ENCODE results near the gene DTX3L. TPM values are rescaled to one million over a fixed set of nuclear protein-coding genes. Genes with fewer than 3 reads are reported as not detected.

Gene DTX3L
- total RNA-seq, 4 donors from 2014 or later, result 23.7 to 24.6 (median 24.2) TPM

DNA sequence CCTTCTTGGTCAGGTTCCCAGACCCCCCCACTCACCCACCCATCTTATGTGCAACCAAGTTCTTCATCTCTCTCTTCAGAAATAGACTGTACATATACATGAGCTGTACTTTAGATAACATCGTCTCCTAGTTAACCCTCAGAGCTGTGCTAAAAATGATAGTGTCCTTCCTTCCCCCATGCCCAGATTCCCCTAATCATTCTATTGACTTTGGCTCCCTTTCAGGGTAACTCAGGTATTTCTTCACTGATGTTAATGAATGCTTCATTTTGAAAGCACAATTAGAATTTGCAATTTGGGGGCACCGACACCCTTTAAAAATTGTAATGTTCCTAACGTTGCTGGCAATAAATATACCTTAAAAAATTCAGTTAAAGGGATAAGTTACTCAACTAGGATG, 11.0 kb upstream of the DTX3L start:
- Histone ChIP-seq H3K4me3 (no peak overlapping the region), H3K27ac (no peak overlapping the region), H3K4me1 (peaks cover 0 to 23% (median 0%) of the 10 kb centered on the region in 3 donors), H3K27me3 (no peaks in the 10 kb centered on the region), H3K9me3 (no peaks in the 10 kb centered on the region), H3K36me3 (peaks cover 0 to 93% of the 10 kb centered on the region in 2 donors)
- no peak for ATAC-seq
- TF ChIP-seq POLR2A (IDR thresholded peaks at IDR 0.05) (no peak), EP300 (IDR thresholded peaks at IDR 0.05) (no peak)
- WGBS, 2 donors (ENCODE audit: low coverage in 1 of 2), result 53 to 70% methylated on average over 3 of the region's 3 CpGs

DNA sequence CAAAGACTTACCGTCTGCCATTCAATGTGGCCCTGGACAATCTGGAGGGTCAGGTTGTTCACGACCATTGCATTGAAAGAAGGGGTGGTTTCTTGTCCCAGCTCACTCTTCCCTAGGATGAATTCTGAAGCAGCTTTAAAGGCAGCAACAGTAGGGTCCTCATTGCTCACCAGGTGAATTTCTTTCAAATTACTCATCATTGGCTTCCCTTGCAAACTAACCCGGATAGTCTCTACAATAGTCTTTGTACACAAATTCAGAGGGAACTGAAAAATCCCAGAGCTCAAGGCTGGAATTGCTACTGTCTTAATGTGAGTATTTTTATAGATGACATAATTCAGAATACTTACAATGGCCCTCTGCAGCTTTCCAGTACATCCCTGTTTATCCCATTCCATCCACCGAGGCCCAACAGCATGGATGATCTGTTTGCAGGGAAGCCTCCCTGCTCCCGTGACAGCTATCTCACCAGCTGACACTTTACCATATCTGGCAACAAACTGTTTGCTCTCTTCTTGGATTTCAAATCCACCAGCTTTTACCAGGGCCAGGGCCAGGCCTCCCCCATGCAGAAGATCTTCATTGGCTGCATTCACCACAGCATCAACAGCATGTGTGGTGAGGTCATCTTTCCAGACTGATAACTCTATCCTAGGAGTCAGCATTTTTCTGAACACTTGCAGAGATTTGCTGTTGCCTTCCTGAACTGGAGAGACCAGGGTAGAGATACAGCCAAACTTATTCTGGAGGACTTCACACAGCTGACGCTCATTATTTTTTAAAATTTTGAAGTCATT, 8.7 kb upstream of the DTX3L start:
- TF ChIP-seq POLR2A (IDR thresholded peaks at IDR 0.05), result no peak
- TF ChIP-seq POLR2AphosphoS5 (IDR thresholded peaks at IDR 0.05), result no peak
- TF ChIP-seq, protein P1, sequence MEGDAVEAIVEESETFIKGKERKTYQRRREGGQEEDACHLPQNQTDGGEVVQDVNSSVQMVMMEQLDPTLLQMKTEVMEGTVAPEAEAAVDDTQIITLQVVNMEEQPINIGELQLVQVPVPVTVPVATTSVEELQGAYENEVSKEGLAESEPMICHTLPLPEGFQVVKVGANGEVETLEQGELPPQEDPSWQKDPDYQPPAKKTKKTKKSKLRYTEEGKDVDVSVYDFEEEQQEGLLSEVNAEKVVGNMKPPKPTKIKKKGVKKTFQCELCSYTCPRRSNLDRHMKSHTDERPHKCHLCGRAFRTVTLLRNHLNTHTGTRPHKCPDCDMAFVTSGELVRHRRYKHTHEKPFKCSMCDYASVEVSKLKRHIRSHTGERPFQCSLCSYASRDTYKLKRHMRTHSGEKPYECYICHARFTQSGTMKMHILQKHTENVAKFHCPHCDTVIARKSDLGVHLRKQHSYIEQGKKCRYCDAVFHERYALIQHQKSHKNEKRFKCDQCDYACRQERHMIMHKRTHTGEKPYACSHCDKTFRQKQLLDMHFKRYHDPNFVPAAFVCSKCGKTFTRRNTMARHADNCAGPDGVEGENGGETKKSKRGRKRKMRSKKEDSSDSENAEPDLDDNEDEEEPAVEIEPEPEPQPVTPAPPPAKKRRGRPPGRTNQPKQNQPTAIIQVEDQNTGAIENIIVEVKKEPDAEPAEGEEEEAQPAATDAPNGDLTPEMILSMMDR (IDR thresholded peaks at IDR 0.05), result no peak
- TF ChIP-seq EP300 (IDR thresholded peaks at IDR 0.05), result no peak
- Histone ChIP-seq H3K4me1 (peaks cover 0 to 12% (median 2%) of the 10 kb centered on the region in 3 donors), H3K27ac (no peak overlapping the region), H3K9me3 (no peaks in the 10 kb centered on the region), H3K27me3 (no peaks in the 10 kb centered on the region), H3K36me3 (peaks cover 0 to 94% of the 10 kb centered on the region in 2 donors), H3K4me3 (no peak overlapping the region)
- WGBS, 2 donors (ENCODE audit: low coverage in 1 of 2), result 62 to 75% methylated on average over 3 to 6 of the region's 6 CpGs
- no peak for ATAC-seq

DNA sequence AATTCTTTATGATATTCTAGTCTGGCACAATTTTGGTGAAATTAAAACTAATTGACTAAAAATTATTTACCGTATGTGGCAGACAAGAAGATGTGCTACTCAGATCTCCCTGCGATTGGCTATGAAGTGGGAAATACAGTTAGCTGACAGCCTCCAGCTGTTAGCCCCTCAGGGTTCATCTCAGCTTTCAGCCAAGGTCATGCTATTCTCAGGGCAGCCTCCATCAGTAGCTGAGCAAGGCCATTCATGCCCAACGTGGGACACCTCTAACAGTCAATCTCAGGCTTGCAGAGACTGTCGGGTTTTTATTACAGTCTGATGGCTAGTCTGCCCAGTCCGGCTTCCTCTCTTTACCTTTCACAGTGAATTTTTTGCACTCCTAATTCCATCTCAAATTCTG, 6.8 kb upstream of the DTX3L start:
- Histone ChIP-seq H3K36me3 (peaks cover 0 to 76% of the 10 kb centered on the region in 2 donors), H3K27ac (no peak overlapping the region)
- 80 to 96% methylated on average over 5 of the region's 5 CpGs for WGBS, 2 donors (ENCODE audit: low coverage in 1 of 2)

DNA sequence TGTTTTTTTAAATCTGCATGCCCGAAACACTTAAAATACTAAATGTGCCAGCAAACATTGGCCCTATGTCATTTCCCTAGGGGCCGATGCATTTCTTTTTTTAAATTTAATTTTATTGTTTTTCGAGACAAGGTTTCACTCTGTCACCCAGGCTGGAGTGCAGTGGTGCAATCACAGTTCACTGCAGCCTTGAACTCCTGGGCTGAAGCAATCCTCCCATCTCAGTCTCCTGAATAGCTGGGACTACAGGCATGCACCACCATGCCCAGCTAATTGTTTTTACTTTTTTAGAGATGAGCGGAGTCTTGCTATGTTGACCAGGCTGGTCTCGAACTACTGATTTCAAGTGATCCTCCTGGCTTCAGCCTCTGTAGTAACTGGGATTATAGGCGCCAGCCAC, 5.5 kb upstream of the DTX3L start:
- TF ChIP-seq EP300 (IDR thresholded peaks at IDR 0.05) (no peak), POLR2A (IDR thresholded peaks at IDR 0.05) (no peak), POLR2AphosphoS5 (IDR thresholded peaks at IDR 0.05) (no peak)
- TF ChIP-seq, protein P1 (IDR thresholded peaks at IDR 0.05), result no peak
- ATAC-seq, result no peak
- Histone ChIP-seq H3K9me3 (no peaks in the 10 kb centered on the region), H3K4me1 (peaks cover 0 to 42% (median 7%) of the 10 kb centered on the region in 3 donors), H3K27me3 (no peaks in the 10 kb centered on the region), H3K36me3 (peaks cover 0 to 63% of the 10 kb centered on the region in 2 donors), H3K27ac (no peak overlapping the region), H3K4me3 (no peak overlapping the region)
- WGBS, 2 donors (ENCODE audit: low coverage in 1 of 2), result 90 to 92% methylated on average over 3 to 6 of the region's 6 CpGs

More for the DNA sequence above, 6.8 kb upstream of the DTX3L start:
- Histone ChIP-seq H3K4me3 (no peak overlapping the region), H3K4me1 (peaks cover 0 to 31% (median 3%) of the 10 kb centered on the region in 3 donors), H3K27me3 (no peaks in the 10 kb centered on the region), H3K9me3 (no peaks in the 10 kb centered on the region)
- ATAC-seq, result no peak
- no peak for TF ChIP-seq EP300 (IDR thresholded peaks at IDR 0.05)
- TF ChIP-seq POLR2A (IDR thresholded peaks at IDR 0.05), result no peak
- TF ChIP-seq, protein P1 (IDR thresholded peaks at IDR 0.05), result no peak
- TF ChIP-seq POLR2AphosphoS5 (IDR thresholded peaks at IDR 0.05), result no peak

DNA sequence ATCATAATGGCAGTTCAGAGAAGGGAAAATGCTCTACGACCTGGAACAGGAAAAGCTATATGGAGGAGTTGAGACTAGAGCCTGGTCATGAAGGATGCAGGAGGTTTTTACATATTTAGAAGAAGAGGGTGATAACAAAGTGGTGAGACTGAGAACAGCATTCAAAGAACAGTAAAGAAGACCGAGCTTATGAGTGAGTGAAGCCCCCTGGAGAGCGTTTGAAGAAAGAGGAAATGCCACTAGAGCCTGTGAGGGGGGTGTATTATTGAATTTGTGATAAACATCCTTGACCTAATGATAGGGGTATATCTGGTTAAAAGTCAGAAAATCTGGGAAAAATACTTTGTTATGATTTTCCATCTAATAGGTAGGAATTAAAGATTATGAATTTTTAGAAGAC, 4.2 kb upstream of the DTX3L start:
- Histone ChIP-seq H3K27ac (no peak overlapping the region), H3K4me3 (no peak overlapping the region), H3K27me3 (no peaks in the 10 kb centered on the region), H3K9me3 (no peaks in the 10 kb centered on the region), H3K4me1 (peaks cover 0 to 41% (median 7%) of the 10 kb centered on the region in 3 donors), H3K36me3 (peaks cover 0 to 50% of the 10 kb centered on the region in 2 donors)
- whole genome bisulfite sequencing, 2 donors (ENCODE audit: low coverage in 1 of 2), result 72 to 90% methylated on average over 3 of the region's 3 CpGs
- ATAC-seq, result no peak
- TF ChIP-seq POLR2A (IDR thresholded peaks at IDR 0.05), result no peak
- TF ChIP-seq, protein P1 (IDR thresholded peaks at IDR 0.05), result no peak
- TF ChIP-seq EP300 (IDR thresholded peaks at IDR 0.05), result no peak
